B cell (primary cell): ENCODE measurements around the gene EPB41L1. TPM values are rescaled to one million over a fixed set of nuclear protein-coding genes. Genes with fewer than 3 reads are reported as not detected.

ENCODE experiments used
- ATAC-seq: fragments of 200-7000 bp; cut with Tn5 transposase; one replicate; pipeline ENCODE4 v1.10.0; 2021; ENCODE audit warnings: low read depth, mild to moderate bottlenecking, moderate number of reproducible peaks, moderate library complexity
- CTCF ChIA-PET: fragments of 350-600 bp; sonication (Branson Sonifier 250); formaldehyde crosslinking; loops from one replicate; lab custom pipeline; 2021; ENCODE audit warnings: antibody characterized with exemption, inconsistent platforms; lab: Charles Lee
- POLR2A ChIA-PET: fragments of 350-600 bp; sonication (Branson Sonifier 250); formaldehyde crosslinking; loops from one replicate; lab custom pipeline; 2021; ENCODE audit warnings: antibody characterized with exemption; lab: Charles Lee
- DNase-seq: peaks from one replicate; pipeline ENCODE4 v3.0.0; 2013
- H2AFZ ChIP-seq: 2 replicates; pipeline ENCODE4 v1.6.1; 2012; ENCODE audit warnings: mild to moderate bottlenecking, low read depth, low read length; ENCODE audit not compliant: insufficient read depth, poor library complexity, severe bottlenecking
- H3K27ac ChIP-seq, 2 donors: 1 replicate in 1 of 2; 2 replicates in 1 of 2; pipeline ENCODE4 v1.5.1; 2012 to 2013; ENCODE audit warnings: low read length in 2 of 2, mild to moderate bottlenecking in 2 of 2, moderate library complexity in 1 of 2
- H3K27me3 ChIP-seq, 4 experiments: fragments of 200-600 bp in 1 of 4; sonication (generic) in 1 of 4; replicated peaks in 1 of 4; 1 replicate in 2 of 4; 2 replicates in 2 of 4; pipeline versions ENCODE4 v1.6.1 to v1.7.0; 2013 to 2016; ENCODE audit warnings: low read length in 3 of 4, mild to moderate bottlenecking in 2 of 4, mixed read lengths in 1 of 4, moderate library complexity in 1 of 4; ENCODE audit not compliant: insufficient read depth in 4 of 4, control insufficient read depth in 3 of 4; ENCODE audit errors: control extremely low read depth in 1 of 4
- H3K36me3 ChIP-seq, 2 experiments: replicated peaks in 1 of 2; 1 replicate in 1 of 2; 2 replicates in 1 of 2; pipeline versions ENCODE4 v1.6.1 to v1.7.1; 2013; ENCODE audit warnings: low read length in 1 of 2; ENCODE audit not compliant: insufficient read depth in 2 of 2, control insufficient read depth in 1 of 2; ENCODE audit errors: control extremely low read depth in 1 of 2, extremely low read depth in 1 of 2
- H3K4me1 ChIP-seq, 2 donors: fragments of 200-600 bp in 1 of 2; sonication (generic) in 1 of 2; 1 replicate in 1 of 2; 2 replicates in 1 of 2; pipeline versions ENCODE4 v1.5.1 to v1.6.1; 2013 to 2017; ENCODE audit warnings: low read length in 2 of 2; ENCODE audit not compliant: control insufficient read depth in 2 of 2, insufficient read depth in 2 of 2
- H3K4me2 ChIP-seq: replicated peaks from 2 replicates; pipeline ENCODE3; 2012; ENCODE audit warnings: mild to moderate bottlenecking, low read depth, low read length; ENCODE audit not compliant: poor library complexity, severe bottlenecking
- H3K4me3 ChIP-seq, 5 experiments: fragments of 200-600 bp in 1 of 5; sonication (generic) in 1 of 5; 1 replicate in 3 of 5; 2 replicates in 2 of 5; pipeline versions ENCODE4 v1.5.1 to v1.7.0; 2011 to 2016; ENCODE audit warnings: low read length in 4 of 5, mild to moderate bottlenecking in 4 of 5, low read depth in 2 of 5, control low read depth in 1 of 5, moderate library complexity in 1 of 5; ENCODE audit not compliant: insufficient read depth in 1 of 5; ENCODE audit errors: control extremely low read depth in 1 of 5, extremely low read depth in 1 of 5
- H3K79me2 ChIP-seq: fragments of 200-600 bp; sonication (generic); one replicate; pipeline ENCODE4 v1.6.0; 2016; ENCODE audit warnings: low read length; ENCODE audit not compliant: control insufficient read depth, insufficient read depth
- H3K9ac ChIP-seq: fragments of 200-600 bp; sonication (generic); 2 replicates; pipeline ENCODE4 v1.6.1; 2017; ENCODE audit warnings: mild to moderate bottlenecking, low read length, moderate library complexity
- H3K9me3 ChIP-seq, 3 donors: one replicate each; pipeline versions ENCODE4 v1.6.1 to v1.7.1; 2013; ENCODE audit warnings: low read length in 2 of 3; ENCODE audit not compliant: control insufficient read depth in 2 of 3, insufficient read depth in 1 of 3; ENCODE audit errors: control extremely low read depth in 1 of 3
- H4K20me1 ChIP-seq: 2 replicates; pipeline ENCODE4 v1.6.0; 2012; ENCODE audit warnings: mild to moderate bottlenecking, low read length; ENCODE audit not compliant: insufficient read depth, control insufficient read depth, poor library complexity, severe bottlenecking
- H3K27ac Mint-ChIP-seq: one replicate; pipeline ENCODE4 v1.8.0; 2021; ENCODE audit warnings: mixed read lengths
- H3K27me3 Mint-ChIP-seq: one replicate; pipeline ENCODE4 v1.8.0; 2021; ENCODE audit warnings: mixed read lengths
- H3K4me1 Mint-ChIP-seq: one replicate; pipeline ENCODE4 v1.8.0; 2021; ENCODE audit warnings: mixed read lengths
- H3K4me3 Mint-ChIP-seq: one replicate; pipeline ENCODE4 v1.8.0; 2021; ENCODE audit warnings: mixed read lengths
- H3K9me3 Mint-ChIP-seq: one replicate; pipeline ENCODE4 v1.8.0; 2022; ENCODE audit warnings: mixed read lengths; ENCODE audit not compliant: insufficient read depth
- CTCF ChIP-seq: fragments of 200-600 bp; IDR thresholded peaks from one replicate; pipeline ENCODE4 v1.8.0; 2022; ENCODE audit warnings: antibody characterized with exemption, mild to moderate bottlenecking
- EZH2 ChIP-seq: IDR thresholded peaks from 2 replicates; pipeline ENCODE4 v1.6.1; 2012; ENCODE audit warnings: borderline replicate concordance, low read depth, mild to moderate bottlenecking, moderate library complexity, low read length; ENCODE audit not compliant: insufficient read depth, poor library complexity, severe bottlenecking
- WGBS: methylation state at CpG from one replicate; pipeline ENCODE4 v1.1.5; 2013; ENCODE audit warnings: missing lambda C conversion rate; ENCODE audit not compliant: insufficient coverage; 5-methylcytosine and 5-hydroxymethylcytosine counted together
- intact Hi-C: fragments of 100-400 bp; cut with micrococcal nuclease; formaldehyde crosslinking; loops from one replicate; pipeline ENCODE4 v1.10.0; 2022
- polyA plus RNA-seq: library from polyadenylated mRNA; depleted of rRNA; stranded (reverse); fragments of >200 nt; gene quantifications from 2 replicates; pipeline ENCODE4 v1.2.3, GENCODE V29; 2012
- total RNA-seq, 2 donors: library from RNA; stranded (reverse); fragments of 120-200 nt in 1 of 2; gene quantifications; 1 replicate in 1 of 2; 2 replicates in 1 of 2; pipeline versions ENCODE4 v1.2.3 to v1.2.4, GENCODE V29; 2013 to 2022

Gene EPB41L1
- total and polyA plus RNA-seq, 2 donors (not counting 1 experiment from before 2014, with no cell fraction given), result 0.12 to 1.3 TPM

GRCh38 chr20:36173451-36173933 is 19.0 kb downstream of the EPB41L1 start:
- Histone ChIP-seq H3K79me2 (no peaks in the 10 kb centered on the region), H3K27ac (no peak overlapping the region), H2AFZ (peak overlapping the region; percentile 16), H4K20me1 (no peaks in the 10 kb centered on the region), H3K9me3 (no peaks in the 10 kb centered on the region), H3K4me1 (peaks cover 0 to 3% of the 10 kb centered on the region in 2 donors), H3K9ac (no peak overlapping the region), H3K36me3 (no peaks in the 10 kb centered on the region), H3K4me3 (no peak overlapping the region), H3K4me2 (no peak overlapping the region), H3K27me3 (peaks cover 0 to 2% (median 0%) of the 10 kb centered on the region in 4 experiments)
- Mint-ChIP-seq H3K27ac (no peak overlapping the region), H3K9me3 (no peaks in the 10 kb centered on the region), H3K4me3 (no peak overlapping the region), H3K4me1 (peaks cover 3% of the 10 kb centered on the region), H3K27me3 (peaks cover 14% of the 10 kb centered on the region)
- CTCF ChIA-PET, result interaction anchor here (2.1 kb wide), 1 partner anchor 16 kb away, joined by 6 read pairs; no protein-coding TSS in a partner anchor
- POLR2A ChIA-PET, result no interaction called here
- TF ChIP-seq EZH2 (no peak), CTCF (no peak)
- WGBS, result 19% methylated on average over 11 of the region's 11 CpGs
- intact Hi-C loops, result no loop called here
- ATAC-seq (no peak), DNase-seq (peak; percentile 27)

- Histone ChIP-seq H3K36me3 (no peaks in the 10 kb centered on the region), H3K4me3 (no peak overlapping the region)
- CTCF ChIA-PET, result interaction anchor here (0.7 kb wide), 1 partner anchor 1375 kb away, joined by 3 read pairs; no protein-coding TSS in a partner anchor
Observed at GRCh38 chr20:36175016-36175415, 20.5 kb downstream of the EPB41L1 start.

More at GRCh38 chr20:36175016-36175415, 20.5 kb downstream of the EPB41L1 start:
- Histone ChIP-seq H2AFZ (no peak overlapping the region), H3K4me2 (no peak overlapping the region), H3K27ac (no peak overlapping the region), H3K9ac (no peak overlapping the region), H3K4me1 (peaks cover 0 to 3% of the 10 kb centered on the region in 2 donors), H3K9me3 (no peaks in the 10 kb centered on the region), H3K79me2 (no peaks in the 10 kb centered on the region), H3K27me3 (peaks cover 0 to 5% (median 0%) of the 10 kb centered on the region in 4 experiments), H4K20me1 (no peaks in the 10 kb centered on the region)
- POLR2A ChIA-PET, result no interaction called here
- Mint-ChIP-seq H3K27me3 (peaks cover 14% of the 10 kb centered on the region), H3K27ac (no peak overlapping the region), H3K9me3 (no peaks in the 10 kb centered on the region), H3K4me3 (no peak overlapping the region), H3K4me1 (peaks cover 3% of the 10 kb centered on the region)
- WGBS, result 91% methylated on average over 5 of the region's 5 CpGs
- TF ChIP-seq CTCF (no peak), EZH2 (no peak)
- no peak for ATAC-seq
- intact Hi-C loops, result no loop called here
- no peak for DNase-seq
